Kidney (tissue), 14 donors: ENCODE results near the gene BUB1B. TPM values are rescaled to one million over a fixed set of nuclear protein-coding genes. Genes with fewer than 3 reads are reported as not detected.

ENCODE experiments used
- DNase-seq, 5 donors: peaks; one replicate each; pipeline ENCODE4 v3.0.0-alpha.2; 2013 to 2020
- FAIRE-seq: peaks from 2 replicates; lab custom pipeline; 2012; peaks lifted over from hg19 to GRCh38; lab: Jason Lieb, UNC
- H3K27ac ChIP-seq, 2 donors: one replicate each; pipeline ENCODE4 v1.7.0; 2013; ENCODE audit warnings: low read depth in 2 of 2, low read length in 2 of 2, inconsistent platforms in 1 of 2
- H3K27me3 ChIP-seq: one replicate; pipeline ENCODE4 v1.7.1; 2013; ENCODE audit warnings: low read length, inconsistent platforms; ENCODE audit not compliant: control insufficient read depth, insufficient read depth
- H3K36me3 ChIP-seq, 3 donors: one replicate each; pipeline versions ENCODE4 v1.7.0 to v1.7.1; 2013; ENCODE audit warnings: low read length in 3 of 3, control low read depth in 1 of 3, inconsistent platforms in 1 of 3; ENCODE audit not compliant: insufficient read depth in 3 of 3, control insufficient read depth in 2 of 3
- H3K4me1 ChIP-seq, 3 donors: one replicate each; pipeline versions ENCODE4 v1.7.0 to v1.7.1; 2013; ENCODE audit warnings: low read length in 3 of 3, inconsistent platforms in 1 of 3, low read depth in 1 of 3; ENCODE audit not compliant: control insufficient read depth in 2 of 3, insufficient read depth in 2 of 3
- H3K4me3 ChIP-seq, 3 donors: one replicate each; pipeline versions ENCODE4 v1.7.0 to v1.8.1; 2013; ENCODE audit warnings: low read length in 3 of 3, control low read depth in 1 of 3, inconsistent platforms in 1 of 3
- H3K9ac ChIP-seq, 3 donors: one replicate each; pipeline versions ENCODE4 v1.7.0 to v1.7.1; 2013; ENCODE audit warnings: low read length in 3 of 3, control low read depth in 1 of 3, inconsistent platforms in 1 of 3
- H3K9me3 ChIP-seq, 3 donors: one replicate each; pipeline versions ENCODE4 v1.7.0 to v1.7.1; 2013; ENCODE audit warnings: low read length in 3 of 3, control low read depth in 1 of 3, inconsistent platforms in 1 of 3; ENCODE audit not compliant: control insufficient read depth in 2 of 3, insufficient read depth in 1 of 3
- CTCF ChIP-seq: IDR thresholded peaks from 3 replicates; pipeline ENCODE4 v1.5.1; 2012; ENCODE audit warnings: mild to moderate bottlenecking, moderate library complexity, borderline replicate concordance; ENCODE audit not compliant: insufficient read depth; ENCODE audit errors: extremely low read depth
- intact Hi-C: fragments of 100-400 bp; cut with DNase I; formaldehyde crosslinking; loops from one replicate; pipeline ENCODE4 v1.11.1; 2022
- polyA plus RNA-seq: library from polyadenylated mRNA; stranded (reverse); fragments of 350-450 nt; fragmentation: Illumina TruSeq; extraction: RNeasy Lipid Tissue Mini Kit (QIAGEN cat#74804); gene quantifications from one replicate; pipeline ENCODE4 v1.2.3, GENCODE V29; 2014; ENCODE audit warnings: low read depth, low replicate concordance; ENCODE audit not compliant: insufficient read depth
- total RNA-seq: library from RNA; stranded (reverse); fragmentation: NEBNext Ultra II Directional; extraction: Animal tissue kit (Norgen Biotek cat#: 25700); gene quantifications from one replicate; pipeline ENCODE4 v1.2.1, GENCODE V29; 2021
- donor health status: control.
- donor health status: control.
- donor health status: control.
- donor health status: control.
- donor health status: control.
- donor health status: DM: yes; HTN: yes; CAD: no.
- donor health status: Normal renal cell carcinoma (clear cell type).

Gene BUB1B
- total and polyA plus RNA-seq, 2 donors from 2014 or later, result 0.69 to 0.94 TPM

GRCh38 chr15:40270246-40270995 lies 109.6 kb downstream of the BUB1B start:
- H3K27ac ChIP-seq, result no peak overlapping the region
- no peaks in the 10 kb centered on the region for H3K4me1 ChIP-seq
- intact Hi-C loops, result loop anchor here (5.0 to 10.0 kb wide), 3 partner anchors 53 to 228 kb away; no protein-coding TSS in a partner anchor
- no peak for TF ChIP-seq CTCF
- H3K36me3 ChIP-seq, result no peaks in the 10 kb centered on the region
- DNase-seq (no peak), FAIRE-seq (no peak)
- H3K27me3 ChIP-seq, result no peaks in the 10 kb centered on the region
- no peaks in the 10 kb centered on the region for H3K9me3 ChIP-seq
- no peak overlapping the region for H3K4me3 ChIP-seq
- no peak overlapping the region for H3K9ac ChIP-seq

Other genes starting within 250 kb of the BUB1B start
- 7.6 TPM for gene GPR176, start 240.8 kb upstream of the BUB1B start, total RNA-seq
- gene GPR176, start 240.8 kb upstream of the BUB1B start, polyA plus RNA-seq, result 2.9 TPM
- 30.9 TPM for gene EIF2AK4, start 227.0 kb upstream of the BUB1B start, total RNA-seq
- 25.1 TPM for gene EIF2AK4, start 227.0 kb upstream of the BUB1B start, polyA plus RNA-seq
- 190 TPM for gene SRP14, start 121.9 kb upstream of the BUB1B start, total RNA-seq
- gene SRP14, start 121.9 kb upstream of the BUB1B start, polyA plus RNA-seq, result 867 TPM
- gene BMF, start 52.2 kb upstream of the BUB1B start, total RNA-seq, result 19.7 TPM
- gene BMF, start 52.2 kb upstream of the BUB1B start, polyA plus RNA-seq, result 3.6 TPM
- 11.9 TPM for gene PAK6, start 78.0 kb downstream of the BUB1B start, total RNA-seq
- gene PAK6, start 78.0 kb downstream of the BUB1B start, polyA plus RNA-seq, result 8.1 TPM
- gene ANKRD63, start 122.0 kb downstream of the BUB1B start, total RNA-seq, result not detected
- not detected for gene ANKRD63, start 122.0 kb downstream of the BUB1B start, polyA plus RNA-seq
- gene PLCB2, start 146.9 kb downstream of the BUB1B start, total RNA-seq, result 37.2 TPM
- gene PLCB2, start 146.9 kb downstream of the BUB1B start, polyA plus RNA-seq, result 4.4 TPM
- 21.6 TPM for gene INAFM2, start 162.6 kb downstream of the BUB1B start, total RNA-seq
- gene INAFM2, start 162.6 kb downstream of the BUB1B start, polyA plus RNA-seq, result 14.7 TPM
- 60.0 TPM for gene CCDC9B, start 179.9 kb downstream of the BUB1B start, total RNA-seq
- 4.7 TPM for gene CCDC9B, start 179.9 kb downstream of the BUB1B start, polyA plus RNA-seq
- not detected for gene PHGR1, start 190.0 kb downstream of the BUB1B start, total RNA-seq
- gene PHGR1, start 190.0 kb downstream of the BUB1B start, polyA plus RNA-seq, result not detected
- gene DISP2, start 197.2 kb downstream of the BUB1B start, total RNA-seq, result 0.69 TPM
- gene DISP2, start 197.2 kb downstream of the BUB1B start, polyA plus RNA-seq, result 0.04 TPM
- gene KNSTRN, start 221.7 kb downstream of the BUB1B start, total RNA-seq, result 7.4 TPM
- gene KNSTRN, start 221.7 kb downstream of the BUB1B start, polyA plus RNA-seq, result 5.5 TPM
- 76.9 TPM for gene IVD, start 244.7 kb downstream of the BUB1B start, total RNA-seq
- gene IVD, start 244.7 kb downstream of the BUB1B start, polyA plus RNA-seq, result 83.0 TPM